Testis (tissue), 3 donors: ENCODE data around the gene TMEM80. TPM values are rescaled to one million over a fixed set of nuclear protein-coding genes. Genes with fewer than 3 reads are reported as not detected.
A peak's percentile ranks its signal among the peaks of the same experiment; 100 is the strongest.

Experiments used
- DNase-seq: peaks from one replicate; pipeline ENCODE4 v3.0.0-alpha.2; 2019
- H3K27ac ChIP-seq, 2 donors: fragments of 200-600 bp; sonication (generic); one replicate each; pipeline ENCODE4 v1.5.1; 2019
- H3K27me3 ChIP-seq: fragments of 200-600 bp; sonication (generic); one replicate; pipeline ENCODE4 v1.5.1; 2019
- H3K36me3 ChIP-seq: fragments of 200-600 bp; sonication (generic); one replicate; pipeline ENCODE4 v1.5.1; 2017; ENCODE audit warnings: low read depth; ENCODE audit errors: missing control alignments
- H3K4me1 ChIP-seq: fragments of 200-600 bp; sonication (generic); one replicate; pipeline ENCODE4 v1.5.1; 2019
- H3K4me3 ChIP-seq, 2 donors: fragments of 200-600 bp; sonication (generic); one replicate each; pipeline ENCODE4 v1.5.1; 2017 to 2019
- H3K9me3 ChIP-seq: fragments of 200-600 bp; sonication (generic); one replicate; pipeline ENCODE4 v1.5.1; 2017
- CTCF ChIP-seq, 3 experiments: fragments of 450-650 bp in 2 of 3; fragments of 200-600 bp in 1 of 3; sonication (generic) in 1 of 3; IDR thresholded peaks; one replicate each; pipeline ENCODE4 v1.5.1; 2016 to 2019; ENCODE audit warnings: antibody characterized with exemption in 3 of 3, mild to moderate bottlenecking in 2 of 3, moderate library complexity in 1 of 3
- POLR2A ChIP-seq: fragments of 450-650 bp; IDR thresholded peaks from one replicate; pipeline ENCODE4 v1.6.1; 2017; ENCODE audit warnings: antibody characterized with exemption, mild to moderate bottlenecking, moderate library complexity
- WGBS, 2 donors: methylation state at CpG; one replicate each; pipeline ENCODE4 v1.1.5; 2018; 5-methylcytosine and 5-hydroxymethylcytosine counted together
- intact Hi-C: fragments of 100-400 bp; cut with DNase I; formaldehyde crosslinking; loops from one replicate; pipeline ENCODE4 v1.15.1; 2023; ENCODE audit warnings: low total_unique reads
- polyA plus RNA-seq: library from polyadenylated mRNA; stranded (reverse); fragments of 350-450 nt; fragmentation: Illumina TruSeq; extraction: RNeasy Lipid Tissue Mini Kit (QIAGEN cat#74804); gene quantifications from one replicate; pipeline ENCODE4 v1.2.3, GENCODE V29; 2014; ENCODE audit warnings: low read depth, low replicate concordance; ENCODE audit not compliant: insufficient read depth
- total RNA-seq, 2 donors: library from RNA; depleted of rRNA; stranded (reverse); fragments of >200 nt; gene quantifications; one replicate each; pipeline ENCODE4 v1.2.3, GENCODE V29; 2016

The TMEM80 gene
- total and polyA plus RNA-seq, 3 donors from 2014 or later = 38.9 to 74.5 (median 72.8) TPM

GRCh38 chr11:662689-663274, 32.8 kb upstream of the TMEM80 start:
- H3K27ac ChIP-seq = no peak overlapping the region
- peak; percentile 82 for DNase-seq
- intact Hi-C loops = no loop called here
- WGBS, 2 donors = 60 to 91% methylated on average over 5 to 15 of the region's 15 CpGs
- H3K4me1 ChIP-seq = peaks cover 15% of the 10 kb centered on the region
- no peak overlapping the region for H3K4me3 ChIP-seq
- H3K9me3 ChIP-seq = no peaks in the 10 kb centered on the region
- H3K36me3 ChIP-seq = no peaks in the 10 kb centered on the region
- TF ChIP-seq CTCF (IDR thresholded peaks at IDR 0.05) (peak; percentile 66 to 82 (median 75)), POLR2A (no peak)
- H3K27me3 ChIP-seq = no peaks in the 10 kb centered on the region

- 43 to 64% methylated on average over 9 to 15 of the region's 15 CpGs for WGBS, 2 donors
- Histone ChIP-seq H3K4me3 (no peak overlapping the region), H3K9me3 (no peaks in the 10 kb centered on the region), H3K36me3 (no peaks in the 10 kb centered on the region), H3K4me1 (peaks cover 15% of the 10 kb centered on the region), H3K27ac (peak overlapping the region; percentile 51 to 76), H3K27me3 (no peaks in the 10 kb centered on the region)
- peak; percentile 39 for DNase-seq
- intact Hi-C loops = no loop called here
- no peak for TF ChIP-seq POLR2A
- TF ChIP-seq CTCF (IDR thresholded peaks at IDR 0.05) = no peak
These were observed 30.4 kb upstream of the TMEM80 start for GRCh38 chr11:665062-665703.

GRCh38 chr11:665704-666281, 29.8 kb upstream of the TMEM80 start:
- WGBS, 2 donors = 58 to 64% methylated on average over 11 of the region's 11 CpGs
- TF ChIP-seq CTCF (IDR thresholded peaks at IDR 0.05) (no peak), POLR2A (no peak)
- H3K27ac ChIP-seq = peak overlapping the region; percentile 51 to 76
- intact Hi-C loops = no loop called here
- H3K27me3 ChIP-seq = no peaks in the 10 kb centered on the region
- peak; percentile 61 for DNase-seq
- no peak overlapping the region for H3K4me3 ChIP-seq
- H3K4me1 ChIP-seq = peaks cover 15% of the 10 kb centered on the region
- H3K36me3 ChIP-seq = no peaks in the 10 kb centered on the region
- no peaks in the 10 kb centered on the region for H3K9me3 ChIP-seq

GRCh38 chr11:673866-674265, 21.8 kb upstream of the TMEM80 start:
- Histone ChIP-seq H3K27me3 (no peaks in the 10 kb centered on the region), H3K4me1 (no peaks in the 10 kb centered on the region), H3K9me3 (no peaks in the 10 kb centered on the region), H3K27ac (no peak overlapping the region), H3K4me3 (no peak overlapping the region), H3K36me3 (no peaks in the 10 kb centered on the region)
- no peak for DNase-seq
- intact Hi-C loops = no loop called here
- TF ChIP-seq CTCF (IDR thresholded peaks at IDR 0.05) (no peak), POLR2A (no peak)
- 91 to 93% methylated on average over 8 of the region's 8 CpGs for WGBS, 2 donors
